GM18519 (cell line): ENCODE results near the gene ATG3.
"Not testable (repeated sequence)": the region's sequence is repeated elsewhere in the genome, so short reads cannot be mapped to it uniquely, and the experiment has no call there.

Experiments
- ATAC-seq: cut with Tn5 transposase; IDR thresholded peaks from one replicate; pipeline ENCODE4 v1.9.1; 2021; ENCODE audit warnings: mild to moderate bottlenecking, moderate library complexity; ENCODE audit not compliant: unreplicated experiment, low FRiP score

ATG3 gene

DNA sequence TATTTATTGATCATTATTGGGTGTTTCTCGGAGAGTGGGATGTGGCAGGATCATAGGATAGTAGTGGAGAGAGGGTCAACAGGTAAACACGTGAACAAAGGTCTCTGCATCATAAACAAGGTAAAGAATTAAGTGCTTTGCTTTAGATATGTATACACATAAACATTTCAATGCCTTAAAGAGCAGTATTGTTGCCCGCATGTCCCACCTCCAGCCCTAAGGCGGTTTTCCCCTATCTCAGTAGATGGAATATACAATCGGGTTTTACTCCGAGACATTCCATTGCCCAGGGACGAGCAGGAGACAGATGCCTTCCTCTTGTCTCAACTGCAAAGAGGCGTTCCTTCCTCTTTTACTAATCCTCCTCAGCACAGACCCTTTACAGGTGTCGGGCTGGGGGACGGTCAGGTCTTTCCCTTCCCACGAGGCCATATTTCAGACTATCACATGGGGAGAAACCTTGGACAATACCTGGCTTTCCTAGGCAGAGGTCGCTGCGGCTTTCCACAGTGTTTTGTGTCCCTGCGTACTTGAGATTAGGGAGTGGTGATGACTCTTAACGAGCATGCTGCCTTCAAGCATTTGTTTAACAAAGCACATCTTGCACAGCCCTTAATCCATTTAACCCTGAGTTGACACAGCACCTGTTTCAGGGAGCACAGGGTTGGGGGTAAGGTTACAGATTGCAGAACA, 2.6 kb upstream of the ATG3 start:
- not testable (repeated sequence) for ATAC-seq

DNA sequence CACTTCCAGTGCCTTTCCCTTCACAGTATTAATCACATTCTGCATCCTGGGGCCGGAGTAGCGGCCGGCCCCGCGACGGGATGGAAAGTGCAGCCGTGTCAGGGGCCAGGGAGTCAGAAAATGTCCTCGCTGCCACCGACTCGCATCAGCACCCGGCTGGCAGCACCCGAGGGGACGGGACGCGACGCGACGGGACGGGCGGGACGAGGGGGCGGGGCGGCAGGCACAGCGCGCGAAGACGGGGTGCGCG, 353 bp downstream of the ATG3 start:
- no peak for ATAC-seq

DNA sequence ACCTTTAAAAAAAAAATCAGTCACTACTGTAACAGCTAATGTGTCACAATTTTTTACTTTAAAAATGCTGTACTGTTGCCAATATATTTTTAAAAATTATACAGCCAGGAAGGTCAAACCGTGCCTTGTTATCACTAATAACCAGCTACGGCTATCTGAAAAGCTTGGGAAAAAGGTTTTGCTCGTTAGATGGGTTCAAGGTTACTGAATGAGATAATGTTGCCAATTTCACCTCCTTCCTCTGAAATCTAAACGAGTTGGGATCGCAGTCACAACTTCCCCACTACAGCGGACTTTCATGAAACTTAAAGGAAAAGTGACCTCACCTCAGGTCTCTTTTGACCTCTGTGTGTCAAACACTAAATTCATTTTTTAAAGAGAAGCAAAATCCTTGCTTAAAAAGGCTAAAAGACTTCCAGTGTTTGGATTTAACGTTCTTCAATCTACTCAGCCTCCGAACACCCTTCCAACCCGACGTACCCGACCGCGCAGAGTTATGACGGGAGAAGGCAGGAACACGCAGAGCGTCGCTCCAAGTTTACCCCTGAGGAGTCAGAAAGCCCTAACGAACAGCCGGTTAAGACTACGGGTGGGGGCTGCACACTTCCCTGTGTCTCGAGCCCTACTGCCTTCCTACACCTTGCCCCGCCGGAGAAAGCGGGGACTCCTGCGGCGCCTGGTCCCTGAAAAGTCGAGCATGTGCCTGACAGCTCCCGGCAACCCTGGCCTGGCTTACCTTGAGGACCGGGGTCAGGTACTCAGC, 860 bp downstream of the ATG3 start:
- ATAC-seq: peak; percentile 16

DNA sequence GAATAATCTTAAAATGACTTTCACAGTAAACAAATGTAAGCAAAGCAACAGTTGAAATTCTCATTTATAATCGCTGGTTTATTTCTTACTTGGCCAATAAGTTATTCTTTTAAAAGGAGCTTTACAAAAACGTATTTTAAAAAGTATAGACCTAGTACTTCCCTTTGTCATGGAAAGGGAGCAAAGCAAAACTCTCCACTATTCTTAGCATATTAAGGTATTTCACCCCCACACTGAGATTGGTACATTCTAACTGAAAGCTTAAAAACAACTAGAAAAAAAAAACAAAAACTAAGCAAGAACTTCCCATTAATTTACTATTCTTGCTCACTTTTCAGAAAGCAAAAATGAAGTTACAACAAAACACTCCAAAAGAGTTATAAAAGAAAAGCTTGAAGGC, 1.5 kb downstream of the ATG3 start:
- ATAC-seq: no peak

DNA sequence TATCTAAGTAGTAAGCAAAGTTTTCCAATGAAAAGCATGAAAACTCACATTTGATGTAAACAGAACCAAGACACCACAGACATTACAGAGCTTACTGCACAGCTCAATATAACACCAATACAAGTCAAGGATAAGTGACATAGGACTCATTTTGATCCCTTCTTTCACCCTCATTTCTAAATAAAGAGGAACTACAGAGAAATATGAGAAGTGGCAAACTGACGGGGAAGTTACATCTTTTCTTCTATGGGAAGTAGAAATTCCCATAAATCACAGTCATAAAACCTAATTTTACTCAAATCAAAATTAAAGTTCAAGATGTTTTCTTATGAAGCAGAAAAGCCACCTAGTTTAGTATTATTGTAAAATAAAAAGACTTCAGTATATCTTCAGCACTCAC, 3.8 kb downstream of the ATG3 start:
- no peak for ATAC-seq

DNA sequence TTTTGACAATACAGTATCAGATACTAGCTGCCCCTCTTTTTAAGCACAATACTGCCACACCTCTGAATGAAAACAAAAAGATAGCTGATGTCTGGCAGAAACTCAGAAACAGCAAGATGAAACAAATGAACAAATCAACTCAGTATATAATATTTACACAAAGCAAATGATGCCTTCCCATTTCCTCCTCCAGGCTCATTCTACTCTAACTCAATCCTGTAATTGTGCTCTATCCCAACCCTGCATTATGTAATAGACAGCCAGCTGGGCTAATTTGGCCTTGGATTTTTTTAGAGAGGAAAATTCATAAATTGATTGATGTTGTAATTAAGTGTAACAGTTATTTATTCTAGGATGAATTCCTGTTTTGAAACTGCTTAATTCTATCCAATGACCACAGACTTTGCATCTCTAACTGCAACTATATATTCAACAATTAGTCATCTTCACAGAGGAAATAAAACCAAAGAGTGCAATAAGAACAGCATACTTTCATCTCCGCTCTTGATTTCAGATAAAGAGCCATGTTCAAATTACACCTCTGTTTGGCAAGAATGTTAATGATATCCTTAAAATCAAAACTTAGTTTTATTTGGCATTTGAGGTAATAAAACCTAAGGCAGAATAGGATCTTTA, 6.1 kb downstream of the ATG3 start:
- no peak for ATAC-seq

DNA sequence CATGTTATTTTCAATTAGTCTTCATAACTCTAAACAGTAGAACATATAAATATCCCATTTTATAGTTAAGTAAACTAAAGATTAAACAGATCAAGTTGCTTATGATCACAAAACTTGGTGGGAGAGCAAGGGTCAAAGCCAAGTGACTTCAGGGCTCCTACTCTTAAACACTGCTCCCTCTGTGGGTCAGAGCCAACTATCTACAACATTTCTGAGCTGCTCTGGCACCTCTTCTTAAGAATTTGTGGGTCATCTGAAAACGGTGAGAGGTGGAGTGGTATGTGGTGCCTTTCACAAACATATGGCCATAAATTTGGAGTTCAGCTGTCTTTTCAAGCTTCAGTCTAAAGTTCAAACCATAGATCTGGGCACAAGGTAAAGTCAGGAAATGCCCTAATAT, 10.9 kb downstream of the ATG3 start:
- ATAC-seq: no peak

DNA sequence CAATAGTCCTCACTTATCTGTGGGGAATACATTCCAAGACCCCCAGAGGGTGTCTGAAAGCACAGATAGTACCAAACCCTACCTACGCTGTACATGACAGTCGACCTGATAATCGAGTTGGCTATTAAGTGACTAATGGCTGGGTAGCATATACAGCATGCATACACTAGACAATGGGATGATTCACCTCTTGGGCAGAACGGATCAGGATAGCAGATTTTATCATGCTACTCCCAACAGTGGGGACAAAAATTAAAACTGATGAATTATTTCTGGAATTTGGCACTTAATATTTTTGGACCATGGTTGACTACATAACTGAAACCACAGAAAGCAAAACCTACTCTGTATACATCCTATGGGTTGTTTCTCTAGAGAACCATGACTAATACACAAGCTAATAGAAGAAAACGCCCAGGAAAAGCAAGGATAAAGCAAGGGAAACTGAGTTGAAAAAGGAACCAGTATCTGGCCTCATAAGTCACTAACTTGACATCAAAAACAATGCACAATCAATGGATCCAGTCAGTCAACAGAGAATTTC, 15.5 kb downstream of the ATG3 start:
- ATAC-seq: no peak

DNA sequence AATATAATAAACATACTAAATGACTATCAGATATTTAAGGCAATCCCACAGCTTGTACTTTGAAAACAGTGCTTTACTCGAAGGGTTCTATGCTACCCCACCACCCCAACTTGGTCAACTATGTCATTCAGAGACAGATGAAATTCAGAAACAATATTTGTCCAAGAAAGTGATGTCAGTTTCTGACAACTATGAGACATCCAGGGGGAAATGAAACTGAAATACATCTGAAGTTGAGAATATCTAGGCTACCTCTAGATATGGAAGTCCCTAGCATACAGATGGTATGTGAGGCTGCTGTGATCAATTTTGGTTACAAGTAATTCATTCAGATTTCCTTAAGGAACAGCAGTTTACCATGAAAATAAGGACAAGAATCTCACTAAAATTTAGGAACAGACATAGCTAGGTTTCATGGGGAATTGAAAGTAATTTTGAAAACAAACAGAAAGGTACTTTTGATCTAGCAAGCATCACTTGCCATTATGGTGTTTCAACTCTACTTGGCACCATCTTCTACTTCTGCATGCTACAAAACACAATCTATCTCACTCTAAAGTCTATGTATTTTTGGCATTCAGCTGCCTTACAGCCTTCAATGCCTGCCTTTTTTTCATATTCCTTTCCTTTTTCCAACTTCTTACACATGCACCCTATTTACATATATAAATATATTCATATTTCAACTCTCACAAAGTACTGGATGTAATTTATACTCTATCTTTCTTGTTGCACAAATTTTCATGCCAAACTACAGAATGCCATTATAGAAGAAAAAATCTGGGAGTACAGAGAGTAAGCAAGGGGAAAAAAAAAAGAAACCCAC, 21.7 kb downstream of the ATG3 start:
- ATAC-seq: peak; percentile 86

DNA sequence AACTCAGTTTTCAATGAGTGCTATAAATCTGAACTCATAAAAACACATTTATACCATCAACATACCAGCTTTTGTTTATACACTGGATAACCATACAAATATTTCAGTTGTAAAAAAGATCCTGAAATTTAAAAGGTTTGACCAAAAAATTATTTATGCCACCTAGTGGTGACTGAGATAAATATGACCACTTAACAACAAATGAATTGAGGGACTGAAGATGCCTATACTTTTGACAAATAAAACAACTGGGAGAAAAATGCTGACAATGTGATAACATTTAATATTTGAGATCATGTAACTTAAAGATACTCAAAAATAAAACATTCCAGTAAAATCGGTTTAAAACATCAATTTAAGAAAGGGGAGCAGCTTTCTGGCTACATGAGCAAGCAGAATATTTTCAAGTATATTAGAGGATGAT, 30.4 kb downstream of the ATG3 start:
- no peak for ATAC-seq

DNA sequence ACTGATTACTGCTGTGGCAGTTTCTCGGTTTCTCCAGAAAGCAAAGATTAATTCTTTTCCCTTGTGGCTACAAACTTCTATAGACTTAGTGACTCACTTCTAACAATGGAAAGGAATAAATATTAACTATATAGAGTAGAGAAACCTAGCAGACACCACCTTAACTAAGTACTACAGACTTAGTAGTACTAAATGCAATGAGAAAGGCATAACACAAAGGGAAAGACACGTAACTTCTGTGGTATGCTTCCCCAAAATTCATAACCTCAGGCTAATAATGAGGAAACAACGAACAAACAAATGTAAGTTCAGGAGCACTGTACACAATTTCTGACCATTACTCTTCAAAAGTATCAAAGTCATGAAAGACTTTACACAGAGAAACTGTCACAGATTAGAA, 31.2 kb downstream of the ATG3 start:
- ATAC-seq: no peak

DNA sequence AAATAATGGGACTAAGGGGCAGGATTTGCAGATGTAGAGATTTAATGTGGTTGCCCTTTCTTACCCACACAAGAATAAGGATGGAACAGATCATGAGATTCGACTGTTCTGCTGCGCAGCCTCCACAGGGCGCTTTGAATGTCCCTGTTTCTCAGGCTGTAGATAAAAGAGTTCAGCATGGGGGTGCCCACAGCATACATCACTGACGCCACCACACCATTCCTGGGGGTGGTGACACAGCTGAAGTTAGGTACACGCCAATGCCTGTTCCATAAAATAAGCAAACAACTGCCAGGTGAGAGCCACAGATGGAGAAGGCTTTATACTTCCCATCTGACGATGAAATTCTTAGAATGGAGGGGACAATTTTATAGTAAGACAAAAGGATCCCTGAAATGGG, 37.6 kb downstream of the ATG3 start:
- ATAC-seq: not testable (repeated sequence)

DNA sequence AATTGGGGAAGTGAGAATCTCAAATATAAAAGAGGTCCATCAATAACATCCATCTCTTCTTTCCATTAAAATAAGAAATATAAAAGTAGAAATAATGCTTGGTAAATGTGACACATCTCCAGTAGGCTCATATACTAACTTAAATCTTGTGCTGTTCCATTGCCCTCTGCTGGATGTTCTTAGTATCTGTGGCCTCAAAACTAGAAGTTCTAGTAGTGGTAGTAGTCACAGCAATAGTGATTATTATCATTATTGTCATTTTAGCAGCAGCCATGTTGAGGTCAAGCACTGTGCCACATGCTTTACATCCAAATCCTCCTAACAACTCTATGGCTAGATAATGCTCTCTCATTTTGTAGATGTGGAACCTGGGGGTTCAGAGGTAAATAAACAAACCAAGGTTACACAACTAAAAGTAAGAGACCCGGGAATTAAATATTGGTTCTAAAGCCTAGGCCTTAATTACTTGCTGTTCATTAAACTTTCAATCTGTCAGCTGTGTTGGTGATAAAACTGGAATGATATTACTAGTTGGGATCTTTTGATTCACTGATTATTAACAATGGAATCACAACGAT, 42.2 kb downstream of the ATG3 start:
- ATAC-seq: peak; percentile 43

DNA sequence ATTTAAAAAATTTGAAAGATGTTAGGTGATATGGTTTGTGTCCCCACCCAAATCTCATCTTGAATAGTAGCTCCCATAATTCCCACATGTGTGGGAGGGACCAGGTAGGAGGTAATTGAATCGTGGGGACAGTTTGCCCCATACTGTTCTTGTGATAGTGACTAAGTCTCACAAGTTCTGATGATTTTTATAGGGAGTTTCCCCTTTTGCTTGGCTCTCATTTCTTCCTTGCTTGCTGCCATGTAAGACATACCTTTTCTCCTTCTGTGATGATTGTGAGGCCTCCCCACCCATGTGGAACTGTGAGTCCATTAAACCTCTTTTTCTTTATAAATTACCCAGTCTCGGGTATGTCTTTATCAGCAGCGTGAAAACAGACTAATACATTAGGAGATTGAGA, 42.8 kb downstream of the ATG3 start:
- not testable (repeated sequence) for ATAC-seq

DNA sequence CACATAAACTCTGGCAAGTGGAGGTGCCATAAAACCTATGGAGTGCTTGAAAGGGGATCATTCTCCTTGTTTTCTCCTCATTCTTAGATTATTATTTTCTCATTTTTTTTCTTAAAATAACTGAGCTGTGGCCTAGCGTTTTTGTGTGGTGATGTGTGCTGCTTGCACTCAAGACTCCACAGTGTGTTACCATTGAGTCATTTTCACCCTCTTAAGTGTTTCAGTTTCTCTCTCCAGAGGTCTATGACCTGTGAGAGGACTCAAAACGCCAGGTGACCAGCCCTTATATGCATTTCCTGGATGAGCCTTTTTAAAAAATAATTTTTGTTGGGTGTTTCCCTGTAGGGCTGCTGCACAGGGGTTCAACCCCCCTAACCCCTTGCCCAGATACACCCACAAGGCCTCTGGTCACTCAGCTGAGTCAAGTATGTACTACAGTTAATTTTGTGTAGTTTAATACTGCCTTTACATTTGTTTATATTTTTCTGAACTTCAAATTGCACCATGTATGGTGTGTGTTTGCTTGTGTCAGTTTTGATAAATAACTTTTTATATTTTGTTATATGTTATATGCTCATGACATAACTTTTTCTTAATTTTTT, 47.1 kb downstream of the ATG3 start:
- ATAC-seq: peak; percentile 98

DNA sequence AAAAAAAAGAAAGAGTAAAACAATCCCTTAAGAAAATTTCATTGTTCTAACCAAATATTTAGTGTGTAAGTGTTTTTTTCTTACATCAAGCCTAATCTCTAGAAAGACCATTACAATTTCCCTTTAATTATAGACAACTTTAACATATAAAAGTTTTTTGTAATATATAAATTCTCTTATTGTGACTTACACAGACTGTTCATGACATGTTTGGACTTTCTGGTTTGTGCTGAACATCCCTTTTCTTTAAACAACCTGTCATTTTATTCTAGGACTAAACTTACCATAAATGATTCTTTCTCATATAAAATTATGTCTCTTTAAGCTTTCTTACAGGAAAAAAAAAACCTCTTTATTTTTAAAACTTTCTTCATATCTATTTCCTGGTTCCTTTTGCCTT, 49.4 kb downstream of the ATG3 start:
- no peak for ATAC-seq

DNA sequence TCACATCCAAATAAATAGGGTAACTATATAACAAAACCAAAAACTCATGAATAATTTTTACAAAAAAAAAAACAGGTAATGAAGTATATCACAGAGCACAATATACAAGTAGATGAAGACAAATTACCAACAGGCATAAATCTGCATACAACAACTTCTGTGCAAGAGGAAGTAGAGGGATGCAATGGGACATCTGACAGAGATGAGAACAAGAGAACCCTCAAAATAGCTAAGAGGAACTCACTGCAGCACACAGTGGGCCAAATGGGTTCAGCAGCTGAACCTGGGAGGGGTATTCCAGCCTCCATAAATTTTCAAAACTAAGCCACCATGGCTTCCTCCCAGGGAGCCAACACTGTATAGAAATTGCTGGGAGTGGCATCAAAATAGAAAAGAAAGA, 52.9 kb downstream of the ATG3 start:
- no peak for ATAC-seq

DNA sequence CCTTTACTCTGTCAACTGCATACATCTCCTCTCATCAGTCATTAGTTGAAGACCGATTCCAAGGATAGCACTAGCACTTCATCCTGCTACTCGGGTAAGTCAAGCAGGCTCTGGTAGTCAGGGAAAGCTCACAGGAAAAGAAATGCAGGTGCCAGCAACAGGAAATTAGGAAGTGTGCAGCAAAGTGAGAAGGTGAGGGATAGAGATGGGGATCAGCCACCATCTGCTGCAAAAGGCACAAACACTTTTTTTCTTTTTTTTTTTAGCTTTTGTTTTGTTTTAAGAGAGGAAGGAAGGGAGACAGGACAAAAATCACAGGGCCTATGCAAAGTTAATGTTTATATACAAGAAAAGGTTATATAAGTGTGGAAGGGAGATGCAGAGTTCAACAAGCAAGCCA, 53.5 kb downstream of the ATG3 start:
- ATAC-seq: no peak

DNA sequence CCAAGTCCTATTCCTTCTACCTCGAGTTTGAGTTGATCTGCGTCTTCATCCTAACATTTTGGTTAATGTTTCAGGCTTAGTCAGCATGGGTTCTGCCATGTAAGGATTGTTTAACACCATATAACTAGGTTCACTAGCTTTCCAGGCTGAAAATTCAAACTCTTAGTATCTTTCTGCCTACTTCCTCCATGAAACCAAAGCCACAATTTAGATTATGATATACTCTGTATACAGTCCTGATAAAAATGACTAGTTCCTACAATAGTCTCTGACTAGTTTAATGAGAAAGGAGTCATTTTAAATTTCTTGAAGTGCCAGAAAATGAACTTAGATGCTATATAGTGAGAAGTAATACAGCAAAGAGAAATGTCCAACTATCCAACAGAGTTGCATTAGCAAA, 55.9 kb downstream of the ATG3 start:
- no peak for ATAC-seq

DNA sequence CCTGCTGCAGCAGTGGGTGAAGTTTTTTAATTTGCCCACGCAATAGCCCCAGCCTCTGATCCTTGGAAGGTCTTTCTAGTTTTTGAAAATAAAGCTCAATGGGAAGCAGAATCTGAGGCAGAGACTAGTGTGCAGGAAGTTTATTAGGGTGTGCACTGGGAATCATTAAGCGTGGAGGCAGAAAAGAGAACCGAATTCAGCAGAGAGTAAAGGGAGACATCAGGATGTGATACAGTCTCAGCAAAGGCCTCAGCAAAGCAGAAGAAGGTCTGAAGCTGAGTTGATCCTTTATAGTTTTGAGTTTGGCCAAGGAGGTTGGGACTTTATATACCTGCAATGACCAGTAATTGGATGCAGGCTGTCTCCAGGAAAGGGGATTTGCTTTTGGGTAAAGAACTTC, 57.6 kb downstream of the ATG3 start:
- ATAC-seq: no peak
